SK-N-SH (cell line): ENCODE data around the gene TTYH3. TPM values are rescaled to one million over a fixed set of nuclear protein-coding genes. Genes with fewer than 3 reads are reported as not detected.

Source experiments
- CTCF ChIA-PET: fragments of 300-600, 350-600 bp; formaldehyde crosslinking; extraction: SDS; loops from one replicate; lab custom pipeline; 2021; lab: Yijun Ruan, JAX
- POLR2A ChIA-PET: fragments of 350-600 bp; sonication (Branson Sonifier 250); formaldehyde crosslinking; extraction: SDS; loops from one replicate; lab custom pipeline; 2020; ENCODE audit warnings: antibody characterized with exemption, inconsistent platforms; lab: Yijun Ruan, JAX
- DNase-seq: peaks from one replicate; pipeline ENCODE4 v3.0.0; 2012
- H2AFZ ChIP-seq: fragments of 200-600 bp; sonication (generic); 2 replicates; pipeline ENCODE4 v1.8.1; 2016; ENCODE audit warnings: antibody characterized with exemption, mild to moderate bottlenecking, low read depth
- H3F3A ChIP-seq: fragments of 200-600 bp; sonication (generic); replicated peaks from 2 replicates; pipeline ENCODE3; 2016; ENCODE audit warnings: antibody characterized with exemption, mild to moderate bottlenecking; ENCODE audit not compliant: insufficient read depth
- H3K27ac ChIP-seq, 2 experiments: fragments of 200-500 bp in 1 of 2; fragments of 200-600 bp in 1 of 2; sonication (Bioruptor generic) in 1 of 2; sonication (generic), shearing (Covaris generic) in 1 of 2; 2 replicates each; pipeline versions ENCODE4 v1.5.1 to v1.6.1; 2014 to 2016; ENCODE audit warnings: low read depth in 2 of 2, inconsistent platforms in 1 of 2, low read length in 1 of 2, mild to moderate bottlenecking in 1 of 2, mixed read lengths in 1 of 2
- H3K27me3 ChIP-seq: fragments of 200-600 bp; sonication (generic), shearing (Covaris generic); 2 replicates; pipeline ENCODE4 v1.6.1; 2016; ENCODE audit warnings: mixed run types; ENCODE audit not compliant: insufficient read depth
- H3K36me3 ChIP-seq, 2 experiments: fragments of 200-500 bp in 1 of 2; fragments of 200-600 bp in 1 of 2; sonication (Bioruptor generic) in 1 of 2; sonication (generic) in 1 of 2; replicated peaks in 1 of 2; 2 replicates each; pipeline versions ENCODE3 to v1.5.1; 2014 to 2016; ENCODE audit warnings: low read length in 1 of 2, mild to moderate bottlenecking in 1 of 2; ENCODE audit not compliant: insufficient read depth in 2 of 2, control insufficient read depth in 1 of 2
- H3K4me1 ChIP-seq, 2 experiments: fragments of 200-500 bp in 1 of 2; fragments of 200-600 bp in 1 of 2; sonication (Bioruptor generic) in 1 of 2; sonication (generic), shearing (Covaris generic) in 1 of 2; 2 replicates each; pipeline versions ENCODE4 v1.5.1 to v1.6.1; 2014 to 2016; ENCODE audit warnings: low read depth in 1 of 2, low read length in 1 of 2, mixed run types in 1 of 2; ENCODE audit not compliant: insufficient read depth in 2 of 2, control insufficient read depth in 1 of 2
- H3K4me2 ChIP-seq: fragments of 200-600 bp; sonication (generic), shearing (Covaris generic); 2 replicates; pipeline ENCODE4 v1.6.1; 2017; ENCODE audit warnings: mixed run types
- H3K4me3 ChIP-seq, 2 experiments: fragments of 200-500 bp in 1 of 2; fragments of 200-600 bp in 1 of 2; sonication (Bioruptor generic) in 1 of 2; sonication (generic), shearing (Covaris generic) in 1 of 2; 2 replicates each; pipeline versions ENCODE4 v1.5.1 to v1.8.1; 2014 to 2016; ENCODE audit warnings: low read depth in 2 of 2, inconsistent platforms in 1 of 2, low read length in 1 of 2, mild to moderate bottlenecking in 1 of 2, mixed read lengths in 1 of 2, moderate library complexity in 1 of 2
- H3K79me2 ChIP-seq: fragments of 200-600 bp; sonication (generic); 2 replicates; pipeline ENCODE4 v1.8.1; 2017; ENCODE audit warnings: mild to moderate bottlenecking; ENCODE audit not compliant: insufficient read depth
- H3K9ac ChIP-seq: fragments of 200-600 bp; sonication (generic); 2 replicates; pipeline ENCODE4 v1.6.1; 2017; ENCODE audit warnings: mixed run types
- H3K9me2 ChIP-seq: fragments of 200-600 bp; sonication (generic); 2 replicates; pipeline ENCODE4 v1.6.1; 2017; ENCODE audit warnings: mixed run types
- H3K9me3 ChIP-seq: fragments of 200-600 bp; sonication (generic); 2 replicates; pipeline ENCODE4 v1.6.1; 2017; ENCODE audit warnings: mixed run types, mild to moderate bottlenecking, moderate library complexity
- H4K20me1 ChIP-seq: fragments of 200-600 bp; sonication (generic); 2 replicates; pipeline ENCODE4 v1.6.1; 2017; ENCODE audit warnings: mild to moderate bottlenecking, mixed run types; ENCODE audit not compliant: insufficient read depth
- CHD2 ChIP-seq: fragments of 150-350 bp; IDR thresholded peaks from 2 replicates; pipeline ENCODE4 v1.6.1; 2018; ENCODE audit warnings: low read length; ENCODE audit not compliant: partially characterized antibody
- EP300 ChIP-seq, 2 experiments: IDR thresholded peaks; 2 replicates each; pipeline versions ENCODE4 v1.4.0 to v1.6.1; 2012; ENCODE audit warnings: borderline replicate concordance in 1 of 2, low read depth in 1 of 2, low read length in 1 of 2
- EZH2phosphoT487 ChIP-seq: fragments of 200-600 bp; sonication (generic); IDR thresholded peaks from 2 replicates; pipeline ENCODE4 v1.6.1; 2017; ENCODE audit warnings: low read depth, mixed run types, mild to moderate bottlenecking, antibody characterized with exemption, moderate library complexity, borderline replicate concordance
- GABPA ChIP-seq: IDR thresholded peaks from 2 replicates; pipeline ENCODE4 v1.4.0; 2012; ENCODE audit warnings: low read depth, mild to moderate bottlenecking
- GATA2 ChIP-seq: sonication (generic); formaldehyde crosslinking; IDR thresholded peaks from 2 replicates; pipeline ENCODE4 v1.5.0; 2020; ENCODE audit warnings: mild to moderate bottlenecking, missing genetic modification reagents
- MEF2A ChIP-seq: IDR thresholded peaks from 2 replicates; pipeline ENCODE4 v1.4.0; 2012; ENCODE audit warnings: low read depth, borderline replicate concordance
- MXI1 ChIP-seq: IDR thresholded peaks from 2 replicates; pipeline ENCODE4 v1.6.1; 2012; ENCODE audit warnings: mild to moderate bottlenecking, low read depth, low read length, improper control_type of control experiment
- NRF1 ChIP-seq: IDR thresholded peaks from 2 replicates; pipeline ENCODE4 v1.6.1; 2012; ENCODE audit warnings: low read depth, mild to moderate bottlenecking, low read length
- RCOR1 ChIP-seq: fragments of 150-350 bp; IDR thresholded peaks from 2 replicates; pipeline ENCODE4 v1.6.1; 2017; ENCODE audit warnings: antibody characterized with exemption, low read length
- SIN3A ChIP-seq: IDR thresholded peaks from 2 replicates; pipeline ENCODE4 v1.6.1; 2012; ENCODE audit warnings: low read depth, mild to moderate bottlenecking, low read length, moderate library complexity, borderline replicate concordance
- TAF1 ChIP-seq: IDR thresholded peaks from 2 replicates; pipeline ENCODE4 v1.6.1; 2012; ENCODE audit warnings: low read depth, mild to moderate bottlenecking, low read length, moderate library complexity, borderline replicate concordance
- WGBS: methylation state at CpG from one replicate; pipeline ENCODE4 v1.1.6; 2017; ENCODE audit warnings: low lambda C conversion rate; 5-methylcytosine and 5-hydroxymethylcytosine counted together
- polyA plus RNA-seq, 3 experiments: library from polyadenylated mRNA; depleted of rRNA; stranded (reverse); fragments of >200 nt; gene quantifications; 2 replicates each; pipeline ENCODE4 v1.2.3, GENCODE V29; 2012
- TF ChIP-seq, protein P1 (sequence below): IDR thresholded peaks from 2 replicates; pipeline ENCODE4 v1.6.1; 2012; ENCODE audit warnings: mild to moderate bottlenecking, low read depth, low read length, moderate library complexity
- TF ChIP-seq, protein P2 (sequence below): IDR thresholded peaks from 2 replicates; pipeline ENCODE4 v1.4.0; 2012; ENCODE audit warnings: low read depth, borderline replicate concordance
- TF ChIP-seq, protein P3 (sequence below): IDR thresholded peaks from 2 replicates; pipeline ENCODE4 v1.4.0; 2012; ENCODE audit warnings: low read depth
- TF ChIP-seq, protein P4 (sequence below): IDR thresholded peaks from 2 replicates; pipeline ENCODE4; 2012

The TTYH3 gene
- polyA plus RNA-seq, 1 of the 3 experiments (the other 2 are of a cell fraction), result 105 TPM

DNA sequence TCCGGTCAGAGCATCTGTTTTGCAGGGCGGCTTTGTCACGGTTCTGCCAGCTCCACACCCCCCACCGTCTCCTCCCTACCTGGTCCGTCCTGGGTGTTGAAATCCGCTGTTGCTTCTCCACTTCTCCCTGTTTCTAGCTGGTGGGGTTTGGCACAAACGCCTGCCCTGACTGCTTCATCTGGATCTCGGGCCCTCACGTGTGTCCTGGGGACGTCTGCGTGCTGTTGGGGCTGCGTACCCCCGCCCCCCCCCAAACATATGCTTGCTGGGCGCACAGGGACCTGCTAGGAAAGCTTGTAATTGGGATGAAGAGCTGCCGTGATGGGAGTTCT is 67.5 kb downstream of the TTYH3 start:
- WGBS, result 77% methylated on average over 15 of the region's 15 CpGs
- H3F3A ChIP-seq, result no peaks in the 10 kb centered on the region
- H3K27me3 ChIP-seq, result peaks cover 6% of the 10 kb centered on the region; the same call in 1 of the 2 replicates
- TF ChIP-seq, protein P1, sequence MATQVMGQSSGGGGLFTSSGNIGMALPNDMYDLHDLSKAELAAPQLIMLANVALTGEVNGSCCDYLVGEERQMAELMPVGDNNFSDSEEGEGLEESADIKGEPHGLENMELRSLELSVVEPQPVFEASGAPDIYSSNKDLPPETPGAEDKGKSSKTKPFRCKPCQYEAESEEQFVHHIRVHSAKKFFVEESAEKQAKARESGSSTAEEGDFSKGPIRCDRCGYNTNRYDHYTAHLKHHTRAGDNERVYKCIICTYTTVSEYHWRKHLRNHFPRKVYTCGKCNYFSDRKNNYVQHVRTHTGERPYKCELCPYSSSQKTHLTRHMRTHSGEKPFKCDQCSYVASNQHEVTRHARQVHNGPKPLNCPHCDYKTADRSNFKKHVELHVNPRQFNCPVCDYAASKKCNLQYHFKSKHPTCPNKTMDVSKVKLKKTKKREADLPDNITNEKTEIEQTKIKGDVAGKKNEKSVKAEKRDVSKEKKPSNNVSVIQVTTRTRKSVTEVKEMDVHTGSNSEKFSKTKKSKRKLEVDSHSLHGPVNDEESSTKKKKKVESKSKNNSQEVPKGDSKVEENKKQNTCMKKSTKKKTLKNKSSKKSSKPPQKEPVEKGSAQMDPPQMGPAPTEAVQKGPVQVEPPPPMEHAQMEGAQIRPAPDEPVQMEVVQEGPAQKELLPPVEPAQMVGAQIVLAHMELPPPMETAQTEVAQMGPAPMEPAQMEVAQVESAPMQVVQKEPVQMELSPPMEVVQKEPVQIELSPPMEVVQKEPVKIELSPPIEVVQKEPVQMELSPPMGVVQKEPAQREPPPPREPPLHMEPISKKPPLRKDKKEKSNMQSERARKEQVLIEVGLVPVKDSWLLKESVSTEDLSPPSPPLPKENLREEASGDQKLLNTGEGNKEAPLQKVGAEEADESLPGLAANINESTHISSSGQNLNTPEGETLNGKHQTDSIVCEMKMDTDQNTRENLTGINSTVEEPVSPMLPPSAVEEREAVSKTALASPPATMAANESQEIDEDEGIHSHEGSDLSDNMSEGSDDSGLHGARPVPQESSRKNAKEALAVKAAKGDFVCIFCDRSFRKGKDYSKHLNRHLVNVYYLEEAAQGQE, result no peak
- no peak for TF ChIP-seq MEF2A
- H4K20me1 ChIP-seq, result no peaks in the 10 kb centered on the region
- H3K27ac ChIP-seq, result no peak overlapping the region
- H3K79me2 ChIP-seq, result no peaks in the 10 kb centered on the region
- CTCF ChIA-PET, result interaction anchor here (0.6 to 2.2 kb wide), 11 partner anchors 9 to 248 kb away, joined by 3 to 9 read pairs (median 4); partner anchors contain the start of gene AMZ1
- no peaks in the 10 kb centered on the region for H3K36me3 ChIP-seq
- H3K4me2 ChIP-seq, result no peak overlapping the region
- no peak overlapping the region for H3K4me3 ChIP-seq
- peaks cover 0 to 2% of the 10 kb centered on the region in 2 experiments; a peak in 1 of 4 replicates for H3K4me1 ChIP-seq
- no peak for DNase-seq
- H3K9me2 ChIP-seq, result no peaks in the 10 kb centered on the region
- no peaks in the 10 kb centered on the region for H3K9me3 ChIP-seq
- no peak overlapping the region for H3K9ac ChIP-seq
- H2AFZ ChIP-seq, result no peak overlapping the region
- POLR2A ChIA-PET, result interaction anchor here (0.5 kb wide), 1 partner anchor 22 kb away, joined by 3 read pairs; no protein-coding TSS in a partner anchor

DNA sequence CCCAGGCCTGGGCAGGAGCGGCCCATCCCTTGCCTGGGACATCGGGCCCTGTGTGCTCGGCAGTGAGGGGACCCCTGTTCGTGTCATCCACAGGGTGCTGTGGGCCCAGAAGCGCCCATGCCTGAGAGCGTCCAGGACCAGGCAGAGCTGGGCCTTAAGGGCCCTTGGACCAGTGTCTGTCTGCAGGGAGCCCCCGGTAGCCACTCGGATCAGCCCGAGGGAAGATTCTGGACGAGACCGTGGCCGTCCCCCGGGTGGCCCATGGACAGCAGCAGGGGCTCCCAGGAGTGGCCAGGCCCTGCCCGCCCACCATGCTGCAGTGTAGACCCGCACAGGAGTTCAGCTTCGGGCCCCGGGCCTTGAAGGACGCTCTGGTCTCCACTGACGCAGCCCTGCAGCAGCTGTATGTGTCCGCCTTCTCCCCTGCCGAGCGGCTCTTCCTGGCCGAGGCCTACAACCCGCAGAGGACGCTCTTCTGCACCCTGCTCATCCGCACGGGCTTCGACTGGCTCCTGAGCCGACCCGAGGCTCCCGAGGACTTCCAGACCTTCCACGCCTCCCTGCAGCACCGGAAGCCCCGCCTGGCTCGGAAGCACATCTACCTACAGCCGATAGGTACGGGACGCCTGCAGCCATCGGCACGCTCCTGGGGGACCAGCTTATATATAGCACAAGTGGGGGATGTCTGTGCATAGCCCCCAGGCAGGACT is 68.5 kb downstream of the TTYH3 start:
- peaks cover 0 to 2% of the 10 kb centered on the region in 2 experiments; a peak in 1 of 4 replicates for H3K4me1 ChIP-seq
- H3K36me3 ChIP-seq, result no peaks in the 10 kb centered on the region
- no peak overlapping the region for H3K4me3 ChIP-seq
- H3K9me3 ChIP-seq, result no peaks in the 10 kb centered on the region
- H3K27ac ChIP-seq, result no peak overlapping the region
- no peak overlapping the region for H3K4me2 ChIP-seq
- DNase-seq, result no peak
- H3K9ac ChIP-seq, result no peak overlapping the region
- H3K79me2 ChIP-seq, result no peaks in the 10 kb centered on the region
- TF ChIP-seq EP300 (IDR thresholded peaks at IDR 0.05; ENCODE audit: borderline replicate concordance in 1 of 2, low read depth in 1 of 2, low read length in 1 of 2) (no peak), CHD2 (no peak), RCOR1 (no peak), EZH2phosphoT487 (no peak), GATA2 (CRISPR knock-in tag) (no peak), TAF1 (no peak), MXI1 (no peak), SIN3A (no peak), GABPA (no peak), NRF1 (no peak)
- TF ChIP-seq, protein P1, result no peak
- TF ChIP-seq, protein P2, sequence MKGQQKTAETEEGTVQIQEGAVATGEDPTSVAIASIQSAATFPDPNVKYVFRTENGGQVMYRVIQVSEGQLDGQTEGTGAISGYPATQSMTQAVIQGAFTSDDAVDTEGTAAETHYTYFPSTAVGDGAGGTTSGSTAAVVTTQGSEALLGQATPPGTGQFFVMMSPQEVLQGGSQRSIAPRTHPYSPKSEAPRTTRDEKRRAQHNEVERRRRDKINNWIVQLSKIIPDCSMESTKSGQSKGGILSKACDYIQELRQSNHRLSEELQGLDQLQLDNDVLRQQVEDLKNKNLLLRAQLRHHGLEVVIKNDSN, result no peak
- TF ChIP-seq, protein P3, sequence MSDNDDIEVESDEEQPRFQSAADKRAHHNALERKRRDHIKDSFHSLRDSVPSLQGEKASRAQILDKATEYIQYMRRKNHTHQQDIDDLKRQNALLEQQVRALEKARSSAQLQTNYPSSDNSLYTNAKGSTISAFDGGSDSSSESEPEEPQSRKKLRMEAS, result no peak
- TF ChIP-seq, protein P4, sequence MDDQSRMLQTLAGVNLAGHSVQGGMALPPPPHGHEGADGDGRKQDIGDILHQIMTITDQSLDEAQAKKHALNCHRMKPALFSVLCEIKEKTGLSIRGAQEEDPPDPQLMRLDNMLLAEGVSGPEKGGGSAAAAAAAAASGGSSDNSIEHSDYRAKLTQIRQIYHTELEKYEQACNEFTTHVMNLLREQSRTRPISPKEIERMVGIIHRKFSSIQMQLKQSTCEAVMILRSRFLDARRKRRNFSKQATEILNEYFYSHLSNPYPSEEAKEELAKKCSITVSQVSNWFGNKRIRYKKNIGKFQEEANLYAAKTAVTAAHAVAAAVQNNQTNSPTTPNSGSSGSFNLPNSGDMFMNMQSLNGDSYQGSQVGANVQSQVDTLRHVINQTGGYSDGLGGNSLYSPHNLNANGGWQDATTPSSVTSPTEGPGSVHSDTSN, result no peak
- H3K27me3 ChIP-seq, result peaks cover 6% of the 10 kb centered on the region; the same call in 1 of the 2 replicates
- H3K9me2 ChIP-seq, result no peaks in the 10 kb centered on the region
- POLR2A ChIA-PET, result no interaction called here
- no peak overlapping the region for H2AFZ ChIP-seq
- 79% methylated on average over 36 of the region's 40 CpGs for WGBS
- CTCF ChIA-PET, result interaction anchor here (0.7 to 2.8 kb wide), 8 partner anchors 11 to 248 kb away, joined by 3 to 13 read pairs (median 4); no protein-coding TSS in a partner anchor
- H3F3A ChIP-seq, result no peaks in the 10 kb centered on the region
- H4K20me1 ChIP-seq, result no peaks in the 10 kb centered on the region
